OCI-LY1 (cell line): ENCODE measurements around the gene DNAJA3.

Experiments used
- EZH2 ChIP-seq: fragments of 200-600 bp; sonication (generic), shearing (Covaris generic); IDR thresholded peaks from 2 replicates; pipeline ENCODE4 v1.8.0; 2017; ENCODE audit warnings: borderline replicate concordance, mixed run types, mild to moderate bottlenecking, antibody characterized with exemption, low read length, moderate library complexity, mixed read lengths
- TF ChIP-seq, protein P1 (sequence below): fragments of 200-600 bp; sonication (generic), shearing (Covaris generic); IDR thresholded peaks from 2 replicates; pipeline ENCODE4 v1.5.1; 2017; ENCODE audit warnings: mild to moderate bottlenecking, antibody characterized with exemption, low read length, moderate library complexity, mixed read lengths

- TF ChIP-seq, protein P1, sequence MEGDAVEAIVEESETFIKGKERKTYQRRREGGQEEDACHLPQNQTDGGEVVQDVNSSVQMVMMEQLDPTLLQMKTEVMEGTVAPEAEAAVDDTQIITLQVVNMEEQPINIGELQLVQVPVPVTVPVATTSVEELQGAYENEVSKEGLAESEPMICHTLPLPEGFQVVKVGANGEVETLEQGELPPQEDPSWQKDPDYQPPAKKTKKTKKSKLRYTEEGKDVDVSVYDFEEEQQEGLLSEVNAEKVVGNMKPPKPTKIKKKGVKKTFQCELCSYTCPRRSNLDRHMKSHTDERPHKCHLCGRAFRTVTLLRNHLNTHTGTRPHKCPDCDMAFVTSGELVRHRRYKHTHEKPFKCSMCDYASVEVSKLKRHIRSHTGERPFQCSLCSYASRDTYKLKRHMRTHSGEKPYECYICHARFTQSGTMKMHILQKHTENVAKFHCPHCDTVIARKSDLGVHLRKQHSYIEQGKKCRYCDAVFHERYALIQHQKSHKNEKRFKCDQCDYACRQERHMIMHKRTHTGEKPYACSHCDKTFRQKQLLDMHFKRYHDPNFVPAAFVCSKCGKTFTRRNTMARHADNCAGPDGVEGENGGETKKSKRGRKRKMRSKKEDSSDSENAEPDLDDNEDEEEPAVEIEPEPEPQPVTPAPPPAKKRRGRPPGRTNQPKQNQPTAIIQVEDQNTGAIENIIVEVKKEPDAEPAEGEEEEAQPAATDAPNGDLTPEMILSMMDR = no peak
- TF ChIP-seq EZH2 = no peak
Measured at GRCh38 chr16:4454623-4455022, 29.0 kb downstream of the DNAJA3 start.
